ENCODE data around the gene PLCG2.
"Not testable (repeated sequence)": the region's sequence is repeated elsewhere in the genome, so short reads cannot be mapped to it uniquely, and the experiment has no call there.

Gene PLCG2

GRCh38 chr16:81755915-81756614, 23.0 kb upstream of the PLCG2 start:
- no peak for DNase-seq

GRCh38 chr16:81756615-81757356, 22.3 kb upstream of the PLCG2 start:
- no peak for DNase-seq

- DNase-seq = no peak
These were observed 20.7 kb upstream of the PLCG2 start for GRCh38 chr16:81758376-81758775.

- DNase-seq = not testable (repeated sequence)
These were observed 16.8 kb upstream of the PLCG2 start for GRCh38 chr16:81762322-81762721.

GRCh38 chr16:81765111-81765919, 13.8 kb upstream of the PLCG2 start:
- DNase-seq = no peak

- DNase-seq = no peak
These were observed 13.1 kb upstream of the PLCG2 start for GRCh38 chr16:81765969-81766368.

GRCh38 chr16:81767987-81768592, 11.0 kb upstream of the PLCG2 start:
- DNase-seq = no peak

GRCh38 chr16:81770008-81770407, 9.1 kb upstream of the PLCG2 start:
- DNase-seq = no peak

GRCh38 chr16:81774348-81774747, 4.7 kb upstream of the PLCG2 start:
- DNase-seq = no peak

- no peak for DNase-seq
These were observed 3.5 kb upstream of the PLCG2 start for GRCh38 chr16:81775570-81775969.

GRCh38 chr16:81778231-81778630, 860 bp upstream of the PLCG2 start:
- DNase-seq = no peak

GRCh38 chr16:81779536-81780320, 637 bp downstream of the PLCG2 start:
- no peak for DNase-seq

- DNase-seq = no peak
These were observed 1.3 kb downstream of the PLCG2 start for GRCh38 chr16:81780350-81780749.

- no peak for DNase-seq
These were observed 3.1 kb downstream of the PLCG2 start for GRCh38 chr16:81782236-81782635.

- no peak for DNase-seq
These were observed 5.1 kb downstream of the PLCG2 start for GRCh38 chr16:81784072-81784795.

- no peak for DNase-seq
These were observed 6.2 kb downstream of the PLCG2 start for GRCh38 chr16:81785138-81785924.

- no peak for DNase-seq
These were observed 7.2 kb downstream of the PLCG2 start for GRCh38 chr16:81786321-81786720.

GRCh38 chr16:81786868-81787267, 7.8 kb downstream of the PLCG2 start:
- DNase-seq = no peak

GRCh38 chr16:81787659-81788058, 8.6 kb downstream of the PLCG2 start:
- no peak for DNase-seq

GRCh38 chr16:81790277-81790676, 11.2 kb downstream of the PLCG2 start:
- no peak for DNase-seq

Measured in cortex of kidney (tissue), 1 donor.